HCT116 (cell line): ENCODE data around the gene OR14A16. TPM values are rescaled to one million over a fixed set of nuclear protein-coding genes. Genes with fewer than 3 reads are reported as not detected.

ENCODE experiments used
- ATAC-seq: fragments of 200-7000 bp; cut with Tn5 transposase; 2 replicates; pipeline ENCODE4 v1.9.1; 2020; ENCODE audit warnings: mild to moderate bottlenecking, moderate library complexity
- BruUV-seq: library from RNA; stranded (reverse); fragments of 400-500 nt; replicated peaks from 2 replicates; lab custom pipeline; 2021; lab: Mats Ljungman, UMichigan
- CTCF ChIA-PET: fragments of 300-600 bp; sonication (Branson Sonifier 250); formaldehyde crosslinking; loops from one replicate; lab custom pipeline; 2021; ENCODE audit warnings: antibody characterized with exemption; lab: Charles Lee
- POLR2A ChIA-PET: fragments of 300-600, 350-600 bp; sonication (Branson Sonifier 250); formaldehyde crosslinking; loops from one replicate; lab custom pipeline; 2021; ENCODE audit warnings: antibody characterized with exemption; lab: Charles Lee
- RAD21 ChIA-PET, 2 experiments: fragments of 300-600 bp; sonication (Branson Sonifier 250); formaldehyde crosslinking; loops; one replicate each; lab custom pipeline; 2023; ENCODE audit warnings: low total read pairs in 2 of 2; ENCODE audit not compliant: uncharacterized antibody in 2 of 2, unreplicated experiment in 2 of 2, low non-redundant PET in 1 of 2; lab: Charles Lee
- DNase-seq: peaks from one replicate; pipeline ENCODE4 v3.0.0-alpha.2; 2010; ENCODE audit warnings: low read depth, low spot score
- H2AFZ ChIP-seq: fragments of 200-600 bp; shearing (Covaris generic), sonication (generic); 2 replicates; pipeline ENCODE4 v1.6.1; 2017; ENCODE audit warnings: low read depth, mixed run types, mixed read lengths, antibody characterized with exemption, low read length; ENCODE audit not compliant: poor library complexity, severe bottlenecking
- H3K27ac ChIP-seq: 2 replicates; pipeline ENCODE4 v1.5.1; 2012; ENCODE audit warnings: low read depth, low read length
- H3K27me3 ChIP-seq: fragments of 200-600 bp; sonication (generic); 2 replicates; pipeline ENCODE4 v1.6.1; 2016; ENCODE audit warnings: mixed run types, low read length, mixed read lengths; ENCODE audit not compliant: insufficient read depth
- H3K36me3 ChIP-seq, 2 experiments: fragments of 200-500 bp in 1 of 2; fragments of 200-600 bp in 1 of 2; sonication (Bioruptor generic) in 1 of 2; sonication (generic) in 1 of 2; 2 replicates each; pipeline versions ENCODE4 v1.5.1 to v1.6.1; 2014 to 2016; ENCODE audit warnings: low read length in 2 of 2, inconsistent platforms in 1 of 2, mixed read lengths in 1 of 2, mixed run types in 1 of 2; ENCODE audit not compliant: insufficient read depth in 2 of 2, control insufficient read depth in 1 of 2
- H3K4me1 ChIP-seq, 2 experiments: fragments of 200-600 bp in 1 of 2; sonication (generic) in 1 of 2; 2 replicates each; pipeline versions ENCODE4 v1.5.1 to v1.6.1; 2012 to 2017; ENCODE audit warnings: low read length in 2 of 2, inconsistent platforms in 1 of 2, mild to moderate bottlenecking in 1 of 2, mixed read lengths in 1 of 2, mixed run types in 1 of 2, moderate library complexity in 1 of 2; ENCODE audit not compliant: insufficient read depth in 2 of 2, control insufficient read depth in 1 of 2
- H3K4me2 ChIP-seq: fragments of 200-600 bp; sonication (generic); 2 replicates; pipeline ENCODE4 v1.6.1; 2017; ENCODE audit warnings: mixed run types, low read length, mixed read lengths
- H3K4me3 ChIP-seq, 2 experiments: fragments of 200-600 bp in 1 of 2; sonication (generic) in 1 of 2; replicated peaks in 1 of 2; 2 replicates each; pipeline ENCODE4 v1.5.1; 2011 to 2016; ENCODE audit warnings: low read length in 2 of 2, control low read depth in 1 of 2, low read depth in 1 of 2, mild to moderate bottlenecking in 1 of 2, mixed read lengths in 1 of 2, mixed run types in 1 of 2
- H3K79me2 ChIP-seq: fragments of 200-600 bp; sonication (generic); 2 replicates; pipeline ENCODE4 v1.6.1; 2017; ENCODE audit warnings: mild to moderate bottlenecking, mixed run types, low read length, moderate library complexity, mixed read lengths; ENCODE audit not compliant: insufficient read depth
- H3K9ac ChIP-seq: fragments of 200-600 bp; sonication (generic); 2 replicates; pipeline ENCODE4 v1.6.1; 2016; ENCODE audit warnings: low read length, mixed read lengths
- H3K9me2 ChIP-seq: fragments of 200-600 bp; sonication (generic), shearing (Covaris generic); 2 replicates; pipeline ENCODE4 v1.6.1; 2017; ENCODE audit warnings: mixed run types, mild to moderate bottlenecking, moderate library complexity; ENCODE audit not compliant: insufficient read depth
- H3K9me3 ChIP-seq, 2 experiments: fragments of 200-500 bp in 1 of 2; fragments of 200-600 bp in 1 of 2; sonication (Bioruptor generic) in 1 of 2; sonication (generic) in 1 of 2; 2 replicates each; pipeline ENCODE4 v1.6.1; 2014 to 2017; ENCODE audit warnings: low read length in 2 of 2, mixed read lengths in 2 of 2, inconsistent platforms in 1 of 2, low read depth in 1 of 2, mild to moderate bottlenecking in 1 of 2, mixed run types in 1 of 2, moderate library complexity in 1 of 2; ENCODE audit not compliant: control insufficient read depth in 1 of 2, insufficient read depth in 1 of 2
- H4K20me1 ChIP-seq: fragments of 200-600 bp; sonication (generic), shearing (Covaris generic); 2 replicates; pipeline ENCODE4 v1.6.1; 2017; ENCODE audit warnings: mixed run types, mild to moderate bottlenecking, moderate library complexity; ENCODE audit not compliant: insufficient read depth
- CBX3 ChIP-seq: IDR thresholded peaks from 2 replicates; pipeline ENCODE4 v1.6.1; 2012; ENCODE audit warnings: low read depth
- CTCF ChIP-seq, 3 experiments: fragments of 200-600 bp in 1 of 3; sonication (generic) in 1 of 3; IDR thresholded peaks in 2 of 3; conservative IDR thresholded peaks in 1 of 3; 2 replicates each; pipeline ENCODE4 v1.5.1; 2012 to 2017; ENCODE audit warnings: low read depth in 2 of 3, low read length in 2 of 3, antibody characterized with exemption in 1 of 3, borderline replicate concordance in 1 of 3, control low read depth in 1 of 3, mild to moderate bottlenecking in 1 of 3, mixed read lengths in 1 of 3, mixed run types in 1 of 3, moderate library complexity in 1 of 3; ENCODE audit not compliant: insufficient read depth in 1 of 3
- EGR1 ChIP-seq: IDR thresholded peaks from 2 replicates; pipeline ENCODE4 v1.6.1; 2012; ENCODE audit warnings: low read depth
- FOSL1 ChIP-seq: IDR thresholded peaks from 2 replicates; pipeline ENCODE4 v1.6.1; 2012; ENCODE audit warnings: low read depth
- JUND ChIP-seq: IDR thresholded peaks from 2 replicates; pipeline ENCODE4 v1.6.1; 2012
- POLR2A ChIP-seq: IDR thresholded peaks from 2 replicates; pipeline ENCODE4 v1.7.0; 2011; ENCODE audit warnings: borderline replicate concordance; ENCODE audit not compliant: insufficient read depth, insufficient read length; ENCODE audit errors: extremely low read depth
- POLR2AphosphoS5 ChIP-seq: IDR thresholded peaks from 2 replicates; pipeline ENCODE4 v1.6.1; 2011; ENCODE audit warnings: mild to moderate bottlenecking, low read depth, low read length, moderate library complexity
- RAD21 ChIP-seq: IDR thresholded peaks from 2 replicates; pipeline ENCODE4 v1.6.1; 2012; ENCODE audit warnings: low read depth, mild to moderate bottlenecking
- SP1 ChIP-seq: IDR thresholded peaks from 2 replicates; pipeline ENCODE4 v1.6.1; 2012; ENCODE audit warnings: low read depth
- SRF ChIP-seq: IDR thresholded peaks from 2 replicates; pipeline ENCODE4 v1.6.1; 2012; ENCODE audit warnings: low read depth
- ZFX ChIP-seq: fragments of 450-650 bp; IDR thresholded peaks from 2 replicates; pipeline ENCODE4 v1.6.1; 2017
- intact Hi-C: fragments of 100-400 bp; cut with micrococcal nuclease; formaldehyde crosslinking; loops from 2 replicates; pipeline ENCODE4 v1.10.0; 2022
- total RNA-seq: library from RNA; stranded (reverse); gene quantifications from one replicate; pipeline ENCODE4 v1.2.1, GENCODE V29; 2021; ENCODE audit not compliant: unreplicated experiment
- TF ChIP-seq, protein P1 (sequence below): IDR thresholded peaks from 2 replicates; pipeline ENCODE4 v1.6.1; 2012

The OR14A16 gene
- total RNA-seq, 1 experiment from 2014 or later: not detected

- TF ChIP-seq CTCF (IDR thresholded peaks at IDR 0.05 in 2 of 3, conservative IDR thresholded peaks at IDR 0.05 in 1 of 3; ENCODE audit: borderline replicate concordance in 1 of 3, insufficient read depth in 1 of 3, low read depth in 2 of 3, low read length in 2 of 3) (no peak), SP1 (no peak), JUND (no peak), SRF (no peak), RAD21 (no peak), EGR1 (no peak), POLR2AphosphoS5 (no peak), CBX3 (no peak), POLR2A (no peak)
- TF ChIP-seq, protein P1, sequence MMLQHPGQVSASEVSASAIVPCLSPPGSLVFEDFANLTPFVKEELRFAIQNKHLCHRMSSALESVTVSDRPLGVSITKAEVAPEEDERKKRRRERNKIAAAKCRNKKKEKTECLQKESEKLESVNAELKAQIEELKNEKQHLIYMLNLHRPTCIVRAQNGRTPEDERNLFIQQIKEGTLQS: no peak
Measured at GRCh38 chr1:247857069-247857984, 33.4 kb upstream of the OR14A16 start, which contains the start of gene TRIM58 (continued).

DNA sequence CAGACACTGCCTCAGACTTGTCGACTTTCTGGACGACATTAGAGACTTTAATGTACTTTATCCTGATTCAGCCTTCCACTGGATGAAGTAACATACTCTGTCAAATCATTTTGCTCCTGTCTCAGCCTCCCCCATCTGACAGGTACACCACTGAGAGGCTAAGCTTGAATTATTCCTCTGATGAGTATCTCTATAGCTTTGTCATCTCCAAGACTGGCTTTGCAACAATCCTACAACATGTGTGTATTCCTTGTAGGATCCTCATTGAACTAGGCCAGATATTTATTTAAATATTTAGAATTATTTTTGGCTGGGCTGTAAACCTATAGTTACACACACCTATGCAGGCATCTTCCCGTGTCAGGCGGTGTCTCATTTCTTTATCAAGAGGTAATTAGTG is 32.0 kb upstream of the OR14A16 start:
- ATAC-seq: no peak
- Histone ChIP-seq H2AFZ (no peak overlapping the region), H3K27ac (no peak overlapping the region), H4K20me1 (no peaks in the 10 kb centered on the region), H3K9me2 (no peaks in the 10 kb centered on the region), H3K9me3 (peaks cover 6 to 9% of the 10 kb centered on the region in 2 experiments; a peak in 2 of 4 replicates), H3K79me2 (no peaks in the 10 kb centered on the region), H3K9ac (no peak overlapping the region), H3K27me3 (no peaks in the 10 kb centered on the region), H3K4me3 (no peak overlapping the region), H3K36me3 (no peaks in the 10 kb centered on the region), H3K4me1 (no peaks in the 10 kb centered on the region)
- ChIA-PET RAD21 (no interaction called here), POLR2A (no interaction called here), CTCF (no interaction called here)
- DNase-seq: no peak
- intact Hi-C loops: no loop called here
- TF ChIP-seq ZFX (no peak), FOSL1 (no peak), JUND (no peak)
- TF ChIP-seq, all 23 proteins: peak for 0
- no TSS peak for BruUV-seq
- no peak overlapping the region for H3K4me2 ChIP-seq
